GM12864 (cell line): ENCODE measurements around the gene ROPN1B.
"Not testable (repeated sequence)": the region's sequence is repeated elsewhere in the genome, so short reads cannot be mapped to it uniquely, and the experiment has no call there.

ENCODE experiments used
- DNase-seq: peaks from one replicate; pipeline ENCODE4 v3.0.0-alpha.2; 2011; ENCODE audit warnings: low read depth
- H3K4me3 ChIP-seq: 2 replicates; pipeline ENCODE4 v1.5.1; 2011; ENCODE audit warnings: mild to moderate bottlenecking, low read depth, low read length, control low read depth
- TF ChIP-seq, protein P1 (sequence below): IDR thresholded peaks from 2 replicates; pipeline ENCODE4 v1.5.1; 2011; ENCODE audit warnings: low read depth, mild to moderate bottlenecking, moderate library complexity, low read length, control low read depth, inconsistent platforms; ENCODE audit errors: missing control alignments

The ROPN1B gene

DNA sequence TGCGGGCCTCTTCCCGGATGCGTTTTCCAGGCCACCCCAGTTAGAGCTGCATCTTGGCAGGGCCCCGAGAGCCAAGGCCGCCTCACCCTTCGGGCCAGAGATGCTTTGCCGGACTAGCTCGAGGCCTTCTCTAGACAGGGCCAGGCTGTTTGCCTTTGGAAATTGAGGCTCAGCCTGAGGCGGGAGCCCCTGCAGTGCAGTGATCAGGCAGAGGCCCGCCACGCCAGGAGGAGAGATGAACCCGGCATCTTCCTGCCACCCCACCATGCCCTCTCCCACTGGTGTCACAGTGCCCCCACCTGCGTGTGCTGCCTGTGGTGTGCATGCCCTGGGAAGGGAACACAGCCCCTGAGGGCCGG lies 8.9 kb upstream of the ROPN1B start:
- no peak overlapping the region for H3K4me3 ChIP-seq
- no peak for DNase-seq
- TF ChIP-seq, protein P1, sequence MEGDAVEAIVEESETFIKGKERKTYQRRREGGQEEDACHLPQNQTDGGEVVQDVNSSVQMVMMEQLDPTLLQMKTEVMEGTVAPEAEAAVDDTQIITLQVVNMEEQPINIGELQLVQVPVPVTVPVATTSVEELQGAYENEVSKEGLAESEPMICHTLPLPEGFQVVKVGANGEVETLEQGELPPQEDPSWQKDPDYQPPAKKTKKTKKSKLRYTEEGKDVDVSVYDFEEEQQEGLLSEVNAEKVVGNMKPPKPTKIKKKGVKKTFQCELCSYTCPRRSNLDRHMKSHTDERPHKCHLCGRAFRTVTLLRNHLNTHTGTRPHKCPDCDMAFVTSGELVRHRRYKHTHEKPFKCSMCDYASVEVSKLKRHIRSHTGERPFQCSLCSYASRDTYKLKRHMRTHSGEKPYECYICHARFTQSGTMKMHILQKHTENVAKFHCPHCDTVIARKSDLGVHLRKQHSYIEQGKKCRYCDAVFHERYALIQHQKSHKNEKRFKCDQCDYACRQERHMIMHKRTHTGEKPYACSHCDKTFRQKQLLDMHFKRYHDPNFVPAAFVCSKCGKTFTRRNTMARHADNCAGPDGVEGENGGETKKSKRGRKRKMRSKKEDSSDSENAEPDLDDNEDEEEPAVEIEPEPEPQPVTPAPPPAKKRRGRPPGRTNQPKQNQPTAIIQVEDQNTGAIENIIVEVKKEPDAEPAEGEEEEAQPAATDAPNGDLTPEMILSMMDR, result no peak

DNA sequence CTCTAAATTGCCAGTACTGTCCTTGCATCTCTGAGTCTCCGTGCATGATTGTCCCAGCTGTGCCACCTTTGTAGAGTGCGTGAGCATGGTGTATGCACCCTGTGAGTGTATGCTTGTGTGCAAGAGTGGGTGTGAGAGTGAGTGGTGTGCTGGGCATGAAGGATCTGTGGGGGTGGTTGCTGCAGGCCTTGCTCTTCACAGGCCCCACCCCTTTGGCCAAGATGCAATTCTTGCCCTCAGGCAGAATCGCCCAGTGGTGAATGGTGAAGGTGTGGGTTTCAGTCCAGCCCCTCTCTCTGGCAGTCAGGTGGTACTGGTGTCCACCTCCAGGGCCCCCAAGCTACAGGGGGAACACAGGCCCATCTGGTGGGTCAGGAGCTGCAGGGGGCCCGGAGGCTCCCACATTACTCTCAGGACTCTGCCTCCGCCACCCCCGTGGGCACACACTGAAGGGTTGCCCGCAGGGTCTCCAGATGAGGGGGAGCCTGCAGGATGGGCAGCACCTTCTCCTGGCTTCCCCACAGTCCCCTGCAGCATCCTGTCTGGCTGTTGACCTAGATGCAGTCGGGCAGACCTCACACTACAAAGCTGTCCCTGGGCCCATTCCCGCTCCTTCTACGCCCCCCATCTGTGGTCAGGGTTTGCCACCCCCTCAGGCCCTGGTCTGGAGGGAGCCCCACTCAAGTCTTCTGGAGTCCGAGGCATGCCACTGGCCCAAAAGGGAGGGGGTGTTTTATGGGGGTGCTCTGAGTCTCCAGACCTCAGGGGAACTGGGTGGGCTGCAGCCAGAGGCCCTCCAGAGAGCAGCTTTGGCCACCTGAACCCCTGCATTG lies 8.3 kb upstream of the ROPN1B start:
- no peak for DNase-seq
- TF ChIP-seq, protein P1, result no peak
- H3K4me3 ChIP-seq, result no peak overlapping the region

DNA sequence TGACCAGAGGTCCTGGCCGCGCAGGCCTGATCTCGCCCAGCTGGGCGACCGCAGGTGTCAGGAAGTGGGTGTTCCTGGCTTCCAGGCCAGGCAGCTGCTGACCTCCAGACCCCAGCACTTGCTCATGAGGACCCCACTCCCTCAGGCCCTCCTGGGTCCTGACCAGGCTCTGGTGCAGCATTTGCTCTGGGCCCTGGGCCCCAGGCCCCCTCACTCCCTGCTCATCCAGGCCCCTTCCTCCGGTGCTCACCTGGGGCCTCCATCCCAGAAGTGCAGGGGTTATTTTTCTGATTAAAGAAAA lies 7.7 kb upstream of the ROPN1B start:
- TF ChIP-seq, protein P1, result no peak
- DNase-seq, result no peak
- no peak overlapping the region for H3K4me3 ChIP-seq

DNA sequence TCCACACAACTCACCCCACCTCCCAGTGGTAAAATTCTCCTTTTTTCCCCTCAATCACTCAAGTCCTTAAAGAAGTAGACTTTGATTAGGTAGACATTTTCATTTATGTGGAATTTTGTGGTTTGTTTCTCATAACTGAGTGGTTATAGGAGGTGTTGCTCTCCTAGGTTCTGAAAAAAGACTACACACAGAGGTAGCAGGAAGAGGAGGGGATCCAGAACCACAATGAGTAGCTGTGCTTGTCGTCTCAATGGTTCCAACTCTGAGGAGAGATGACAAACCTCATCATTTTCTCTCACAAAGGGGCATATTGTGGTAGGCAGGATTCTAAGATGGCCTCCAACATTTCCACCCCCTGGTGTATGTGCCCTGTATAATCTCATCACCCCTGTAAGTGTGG lies 5.1 kb upstream of the ROPN1B start:
- H3K4me3 ChIP-seq, DNase-seq: not testable (repeated sequence)

DNA sequence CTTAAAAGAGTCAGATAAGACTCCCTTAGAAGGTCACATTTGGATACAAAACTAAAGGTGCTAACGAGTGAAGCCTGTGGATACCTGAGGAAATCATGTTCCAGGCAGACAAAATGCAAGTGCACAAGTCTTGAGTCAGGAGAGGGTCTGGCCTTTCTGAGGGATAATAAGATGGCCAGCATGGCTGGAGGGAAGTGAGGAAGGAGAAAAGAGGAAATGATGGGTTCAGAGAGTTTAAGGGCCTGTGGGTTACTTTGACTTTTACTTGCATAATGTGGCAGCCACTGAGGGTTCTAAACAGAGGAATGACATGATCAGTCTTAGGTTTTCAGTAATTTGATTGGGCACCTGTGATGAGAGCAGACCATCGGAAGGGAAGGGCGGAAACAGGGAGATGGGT lies 3.5 kb upstream of the ROPN1B start:
- TF ChIP-seq, protein P1, result no peak
- no peak overlapping the region for H3K4me3 ChIP-seq
- no peak for DNase-seq

DNA sequence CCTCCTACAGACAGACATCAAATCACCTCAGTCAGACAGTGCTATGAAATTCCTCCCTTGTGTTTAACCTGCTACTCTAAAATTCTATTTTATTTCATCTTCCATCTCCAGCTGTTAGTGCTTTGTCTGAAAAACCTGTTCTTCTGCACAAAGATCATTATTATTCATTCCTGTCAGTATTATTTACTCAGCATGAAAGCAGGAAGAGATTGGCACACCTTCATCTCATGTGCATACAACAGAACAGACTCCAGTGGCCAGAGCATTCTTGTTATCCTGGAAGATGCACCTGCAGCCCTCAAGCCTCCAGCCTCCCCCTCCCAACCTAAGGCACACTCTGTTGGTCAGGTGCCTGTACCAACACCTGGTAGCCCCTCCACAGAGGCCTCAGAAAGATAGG lies 1.8 kb upstream of the ROPN1B start:
- DNase-seq, result no peak
- TF ChIP-seq, protein P1, result no peak
- H3K4me3 ChIP-seq, result no peak overlapping the region

DNA sequence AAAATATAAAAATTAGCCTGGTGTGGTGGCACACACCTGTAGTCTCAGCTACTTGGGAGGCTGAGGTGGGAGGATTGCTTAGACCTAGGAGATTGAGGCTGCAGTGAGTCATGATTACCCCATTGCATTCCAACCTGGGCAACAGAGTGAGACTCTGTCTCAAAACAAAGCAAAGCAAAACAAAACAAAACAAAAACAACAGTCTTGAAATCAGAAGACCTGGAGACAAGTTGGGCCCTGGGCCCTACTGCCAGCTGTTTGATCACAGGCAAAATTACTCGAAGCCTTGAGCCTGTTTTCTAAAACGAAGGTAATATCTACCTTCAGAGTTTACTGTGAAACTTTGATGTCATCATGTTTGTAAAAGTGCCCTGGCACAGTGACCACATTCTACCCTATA lies 857 bp upstream of the ROPN1B start:
- not testable (repeated sequence) for H3K4me3 ChIP-seq, DNase-seq

DNA sequence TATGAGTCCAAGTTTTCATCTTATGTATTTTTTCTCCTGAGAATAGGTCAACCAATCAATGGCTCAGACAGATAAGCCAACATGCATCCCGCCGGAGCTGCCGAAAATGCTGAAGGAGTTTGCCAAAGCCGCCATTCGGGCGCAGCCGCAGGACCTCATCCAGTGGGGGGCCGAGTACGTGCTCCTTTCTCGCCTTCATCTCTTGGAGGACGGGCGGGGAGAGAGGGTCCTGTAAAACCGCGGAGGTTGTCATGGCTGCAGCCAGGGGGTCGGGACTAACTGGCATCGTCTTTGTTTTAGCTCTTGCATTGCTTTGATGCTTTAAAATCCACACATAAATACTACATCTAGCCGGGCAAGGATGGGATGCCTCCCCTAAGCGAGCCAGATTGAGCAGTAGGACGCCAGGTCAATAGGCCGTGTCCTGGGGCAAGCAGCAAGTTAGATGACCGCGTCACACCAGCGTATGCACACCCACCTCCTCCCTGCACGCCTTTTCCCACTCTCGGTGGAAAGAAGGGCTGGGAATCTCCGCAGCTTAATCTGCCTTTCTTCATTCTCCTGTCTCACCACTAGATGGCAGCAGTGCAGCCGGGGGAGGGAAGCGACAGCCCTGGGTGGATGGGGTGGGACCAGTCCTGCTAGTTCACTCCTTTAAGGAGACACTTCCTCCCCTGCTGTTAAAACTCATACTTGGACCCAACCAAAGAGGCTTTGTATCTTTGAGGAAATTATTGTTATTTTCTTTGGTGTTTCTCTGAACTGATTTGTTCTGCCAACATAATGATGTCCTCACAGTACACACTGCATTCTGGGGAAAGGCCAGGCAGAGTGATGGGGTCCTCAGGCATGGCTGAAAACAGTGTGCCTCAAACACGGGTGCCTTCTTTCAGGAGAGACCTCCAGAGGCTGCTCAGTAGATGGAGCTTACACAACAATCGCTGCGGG lies 3.3 kb downstream of the ROPN1B start:
- TF ChIP-seq, protein P1, result peak; percentile 63
- not testable (repeated sequence) for H3K4me3 ChIP-seq, DNase-seq

DNA sequence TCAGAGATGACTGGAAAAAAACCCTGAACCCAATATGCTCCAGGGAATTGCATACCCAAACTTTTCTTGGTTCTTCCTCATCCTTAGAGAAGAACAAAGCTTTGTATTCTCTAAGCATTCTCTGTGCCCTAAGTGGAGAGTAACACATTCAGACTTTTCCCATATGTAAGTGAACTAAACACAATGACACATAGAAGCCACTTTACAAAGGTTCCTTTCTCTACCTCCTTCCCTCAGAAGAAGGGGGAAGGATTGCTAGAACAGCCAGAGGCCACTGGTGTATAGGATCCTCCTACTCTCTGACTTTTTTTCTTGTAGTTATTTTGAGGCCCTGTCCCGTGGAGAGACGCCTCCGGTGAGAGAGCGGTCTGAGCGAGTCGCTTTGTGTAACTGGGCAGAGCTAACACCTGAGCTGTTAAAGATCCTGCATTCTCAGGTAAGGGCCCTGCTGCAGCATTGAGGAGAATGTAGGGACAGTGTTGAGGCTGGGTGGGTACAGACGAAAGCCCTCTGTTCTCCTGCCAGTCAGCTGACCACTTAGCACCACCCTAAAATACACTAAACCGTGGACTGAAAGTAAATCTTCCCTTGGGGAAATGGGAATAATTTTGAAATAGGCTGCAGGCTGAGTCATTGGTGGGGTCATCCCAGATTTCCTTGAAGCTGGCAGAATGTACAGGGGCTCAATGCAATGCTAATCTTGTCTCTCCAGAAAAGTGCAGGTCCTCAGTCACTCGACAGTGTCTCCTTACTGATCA lies 6.4 kb downstream of the ROPN1B start:
- not testable (repeated sequence) for H3K4me3 ChIP-seq

DNA sequence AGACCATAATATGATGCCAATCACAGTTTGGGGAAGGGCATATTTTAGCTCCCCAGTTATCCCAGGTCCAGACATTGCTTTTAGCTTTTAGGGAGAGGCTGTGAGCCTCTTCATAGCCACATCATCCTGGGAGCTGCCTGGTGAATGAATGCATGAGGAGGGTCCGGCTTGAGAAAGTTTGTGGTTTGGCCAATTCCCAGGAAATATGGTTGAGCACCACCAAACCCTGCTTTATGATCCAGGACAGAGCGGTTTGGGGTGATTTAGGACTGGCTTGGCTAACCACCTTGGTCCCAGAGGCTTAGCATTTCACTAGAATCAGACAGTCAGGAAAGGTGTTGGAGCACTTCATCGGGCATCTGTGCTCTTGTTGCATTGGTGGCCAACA lies 7.0 kb downstream of the ROPN1B start:
- H3K4me3 ChIP-seq, DNase-seq: not testable (repeated sequence)

More for the DNA sequence above, 6.4 kb downstream of the ROPN1B start:
- DNase-seq, result not testable (repeated sequence)

DNA sequence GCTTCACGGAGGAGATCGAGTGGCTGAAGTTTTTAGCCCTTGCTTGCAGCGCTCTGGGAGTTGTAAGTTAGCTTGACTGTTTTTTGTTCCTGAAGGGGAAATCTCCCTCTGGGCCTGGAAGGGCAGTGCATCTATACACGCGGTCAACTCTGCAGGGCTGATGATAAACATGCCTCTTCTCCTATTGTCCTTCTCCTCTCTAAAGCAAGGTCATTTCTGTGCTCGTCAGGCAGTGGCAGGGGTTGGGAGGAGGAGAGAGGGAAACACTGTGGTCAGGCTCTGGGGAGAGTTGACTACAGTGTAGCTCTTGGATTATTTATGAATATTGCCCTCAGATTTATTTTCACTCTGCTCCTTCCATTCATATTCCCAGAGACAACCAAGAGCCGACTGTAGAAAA lies 8.1 kb downstream of the ROPN1B start:
- DNase-seq, H3K4me3 ChIP-seq: not testable (repeated sequence)
